SU-DHL-6 (cell line): ENCODE measurements around the gene EEF2KMT.

ENCODE experiments used
- H2AFZ ChIP-seq: fragments of 200-600 bp; sonication (generic); 2 replicates; pipeline ENCODE4 v1.6.1; 2014; ENCODE audit warnings: low read depth, mild to moderate bottlenecking, moderate library complexity, mixed read lengths, antibody characterized with exemption, low read length; ENCODE audit not compliant: severe bottlenecking
- H3F3A ChIP-seq: fragments of 200-600 bp; shearing (Covaris generic); 2 replicates; pipeline ENCODE4 v1.6.0; 2016; ENCODE audit warnings: antibody characterized with exemption, mild to moderate bottlenecking; ENCODE audit not compliant: insufficient read depth
- H3K27ac ChIP-seq: fragments of 200-600 bp; sonication (generic); 2 replicates; pipeline ENCODE4 v1.5.1; 2016; ENCODE audit warnings: low read depth, mild to moderate bottlenecking, low read length, moderate library complexity, mixed read lengths
- H3K27me3 ChIP-seq: fragments of 200-600 bp; sonication (generic), shearing (Covaris generic); 2 replicates; pipeline ENCODE4 v1.6.0; 2014; ENCODE audit warnings: mild to moderate bottlenecking, low read length
- H3K36me3 ChIP-seq: fragments of 200-600 bp; sonication (generic); 2 replicates; pipeline ENCODE4 v1.6.1; 2014; ENCODE audit warnings: mild to moderate bottlenecking, low read length, mixed read lengths
- H3K4me2 ChIP-seq: fragments of 300-600, 200-600 bp; shearing (Covaris generic), sonication (generic); 2 replicates; pipeline ENCODE4 v1.6.0; 2014; ENCODE audit warnings: low read length, low read depth, mild to moderate bottlenecking; ENCODE audit not compliant: poor library complexity, severe bottlenecking
- H3K4me3 ChIP-seq: fragments of 200-600 bp; sonication (generic); 2 replicates; pipeline ENCODE4 v1.5.1; 2014; ENCODE audit warnings: antibody characterized with exemption, low read length, mild to moderate bottlenecking, mixed read lengths; ENCODE audit not compliant: insufficient read depth, poor library complexity, severe bottlenecking
- H3K79me2 ChIP-seq: fragments of 200-600 bp; sonication (generic); 2 replicates; pipeline ENCODE4 v1.6.1; 2014; ENCODE audit warnings: mild to moderate bottlenecking, low read length, moderate library complexity; ENCODE audit not compliant: insufficient read depth
- H3K9ac ChIP-seq: fragments of 200-600 bp; sonication (generic); 2 replicates; pipeline ENCODE4 v1.7.0; 2014; ENCODE audit warnings: mild to moderate bottlenecking, low read length
- H3K9me2 ChIP-seq: fragments of 200-600 bp; sonication (generic); replicated peaks from 2 replicates; pipeline ENCODE4 v1.6.1; 2014; ENCODE audit warnings: low read length; ENCODE audit not compliant: insufficient read depth
- H3K9me3 ChIP-seq: fragments of 200-600 bp; sonication (generic); 2 replicates; pipeline ENCODE4 v1.6.1; 2014; ENCODE audit warnings: low read length, mixed read lengths; ENCODE audit not compliant: insufficient read depth
- H4K20me1 ChIP-seq: fragments of 200-600 bp; sonication (generic); 2 replicates; pipeline ENCODE4 v1.6.1; 2014; ENCODE audit warnings: low read depth, mild to moderate bottlenecking, antibody characterized with exemption, low read length, moderate library complexity, mixed read lengths
- CTCF ChIP-seq: fragments of 200-600 bp; sonication (generic); IDR thresholded peaks from one replicate; pipeline ENCODE4 v1.5.1; 2017; ENCODE audit warnings: antibody characterized with exemption, mild to moderate bottlenecking, low read length, moderate library complexity; ENCODE audit not compliant: insufficient read depth, poor library complexity, severe bottlenecking
- EZH2phosphoT487 ChIP-seq: fragments of 200-600 bp; sonication (generic), shearing (Covaris generic); conservative IDR thresholded peaks from 2 replicates; pipeline ENCODE4 v1.6.1; 2018; ENCODE audit warnings: mild to moderate bottlenecking, antibody characterized with exemption, low read length, moderate library complexity, mixed read lengths

The EEF2KMT gene

GRCh38 chr16:5060073-5060641 is 37.4 kb downstream of the EEF2KMT start:
- H3K79me2 ChIP-seq = no peaks in the 10 kb centered on the region
- no peaks in the 10 kb centered on the region for H4K20me1 ChIP-seq
- no peaks in the 10 kb centered on the region for H3F3A ChIP-seq
- no peaks in the 10 kb centered on the region for H3K9me3 ChIP-seq
- H3K27me3 ChIP-seq = no peaks in the 10 kb centered on the region
- H3K4me3 ChIP-seq = no peak overlapping the region
- H3K27ac ChIP-seq = no peak overlapping the region
- TF ChIP-seq EZH2phosphoT487 (no peak), CTCF (no peak)
- H3K4me2 ChIP-seq = no peak overlapping the region
- H3K9me2 ChIP-seq = no peaks in the 10 kb centered on the region
- H2AFZ ChIP-seq = no peak overlapping the region
- H3K9ac ChIP-seq = no peak overlapping the region
- H3K36me3 ChIP-seq = no peaks in the 10 kb centered on the region

- H2AFZ ChIP-seq = no peak overlapping the region
- H3K9ac ChIP-seq = no peak overlapping the region
- TF ChIP-seq CTCF (no peak), EZH2phosphoT487 (no peak)
- no peak overlapping the region for H3K4me3 ChIP-seq
- H4K20me1 ChIP-seq = no peaks in the 10 kb centered on the region
- H3K4me2 ChIP-seq = no peak overlapping the region
- no peaks in the 10 kb centered on the region for H3K9me2 ChIP-seq
- no peaks in the 10 kb centered on the region for H3K27me3 ChIP-seq
- H3K79me2 ChIP-seq = no peaks in the 10 kb centered on the region
- no peak overlapping the region for H3K27ac ChIP-seq
- H3K36me3 ChIP-seq = no peaks in the 10 kb centered on the region
- H3K9me3 ChIP-seq = no peaks in the 10 kb centered on the region
- no peaks in the 10 kb centered on the region for H3F3A ChIP-seq
Observed at GRCh38 chr16:5059386-5060072, 38.1 kb downstream of the EEF2KMT start.

- Histone ChIP-seq H3K27me3 (no peaks in the 10 kb centered on the region), H4K20me1 (no peaks in the 10 kb centered on the region), H3K4me3 (no peak overlapping the region), H3K36me3 (no peaks in the 10 kb centered on the region), H3K27ac (no peak overlapping the region), H2AFZ (no peak overlapping the region), H3F3A (no peaks in the 10 kb centered on the region), H3K79me2 (no peaks in the 10 kb centered on the region), H3K9ac (no peak overlapping the region), H3K9me2 (no peaks in the 10 kb centered on the region), H3K4me2 (no peak overlapping the region), H3K9me3 (no peaks in the 10 kb centered on the region)
- TF ChIP-seq EZH2phosphoT487 (no peak), CTCF (no peak)
Observed at GRCh38 chr16:5058476-5058875, 39.1 kb downstream of the EEF2KMT start.
